ENCODE data around the gene CLIP1. TPM values are rescaled to one million over a fixed set of nuclear protein-coding genes. Genes with fewer than 3 reads are reported as not detected.
A peak's percentile ranks its signal among the peaks of the same experiment; 100 is the strongest.

CLIP1 gene
- polyA plus RNA-seq, 3 donors = 6.7 to 50.9 (median 12.9) TPM

DNA sequence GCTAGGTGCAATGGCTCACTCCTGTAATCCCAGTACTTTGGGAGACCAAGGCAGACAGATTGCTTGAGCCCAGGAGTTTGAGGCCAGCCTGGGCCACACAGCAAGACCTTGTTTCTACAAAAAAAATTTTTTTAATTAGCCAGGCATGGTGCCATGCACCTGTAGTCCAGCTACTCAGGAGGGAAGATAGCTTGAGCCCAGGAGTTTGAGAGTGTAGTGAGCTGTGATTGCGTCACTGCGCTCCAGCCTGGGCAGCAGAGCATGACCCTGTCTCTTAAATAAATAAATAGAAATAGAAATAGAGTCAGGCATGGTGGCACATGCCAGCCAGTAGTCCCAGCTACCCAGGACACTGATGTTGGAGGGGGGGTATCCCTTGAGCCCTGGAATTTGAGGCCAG is 36.7 kb upstream of the CLIP1 start:
- H3K27ac ChIP-seq (ENCODE audit: low read depth in 1 of 2, low read length in 2 of 2) = no peak overlapping the region
- no CpG with 5 or more reads among the region's 2 CpGs for WGBS (ENCODE audit: insufficient coverage)

GRCh38 chr12:122458105-122459035 is 35.9 kb upstream of the CLIP1 start:
- intact Hi-C loops (cut with micrococcal nuclease) = no loop called here
- peaks cover 0 to 4% (median 0%) of the 10 kb centered on the region in 7 donors for H3K9me3 Mint-ChIP-seq

More for the DNA sequence above, 36.7 kb upstream of the CLIP1 start:
- Histone ChIP-seq H2AFZ (ENCODE audit: insufficient read depth, low read depth, low read length, poor library complexity, severe bottlenecking) (no peak overlapping the region), H3K79me2 (ENCODE audit: insufficient read depth, low read length) (no peaks in the 10 kb centered on the region), H3K27me3 (ENCODE audit: control insufficient read depth in 2 of 2, insufficient read depth in 2 of 2, low read length in 2 of 2) (no peaks in the 10 kb centered on the region), H4K20me1 (ENCODE audit: insufficient read depth, low read length) (no peaks in the 10 kb centered on the region), H3K4me3 (replicated peaks in 1 of 3; ENCODE audit: low read depth in 2 of 3, low read length in 3 of 3) (no peak overlapping the region), H3K4me2 (replicated peaks; ENCODE audit: extremely low read depth, low read length, poor library complexity, severe bottlenecking) (no peak overlapping the region), H3K36me3 (replicated peaks in 1 of 2; ENCODE audit: control insufficient read depth in 1 of 2, insufficient read depth in 2 of 2, low read length in 2 of 2) (no peaks in the 10 kb centered on the region), H3K9ac (ENCODE audit: insufficient read depth, low read length, poor library complexity, severe bottlenecking) (no peak overlapping the region), H3K9me3 (replicated peaks in 1 of 2; ENCODE audit: control insufficient read depth in 1 of 2, insufficient read depth in 1 of 2, low read length in 2 of 2) (no peaks in the 10 kb centered on the region), H3K4me1 (ENCODE audit: control insufficient read depth in 1 of 2, insufficient read depth in 2 of 2, low read length in 2 of 2) (peaks cover 1 to 6% of the 10 kb centered on the region in 2 donors)
- no peaks in the 10 kb centered on the region for H3K9me3 Mint-ChIP-seq
- H3K4me1 Mint-ChIP-seq = peaks cover 9% of the 10 kb centered on the region
- no peak for TF ChIP-seq CTCF (IDR thresholded peaks at IDR 0.05)
- DNase-seq = no peak
- H3K36me3 Mint-ChIP-seq = no peaks in the 10 kb centered on the region
- intact Hi-C loops (cut with micrococcal nuclease) = no loop called here
- no peak overlapping the region for H3K27ac Mint-ChIP-seq
- H3K4me3 Mint-ChIP-seq = no peak overlapping the region
- peaks cover 2 to 5% (median 4%) of the 10 kb centered on the region in 3 donors for H3K27me3 Mint-ChIP-seq (ENCODE audit: low read depth in 3 of 3)

More at GRCh38 chr12:122458105-122459035, 35.9 kb upstream of the CLIP1 start:
- Histone ChIP-seq H3K4me3 (replicated peaks in 1 of 3; ENCODE audit: low read depth in 2 of 3, low read length in 3 of 3) (no peak overlapping the region), H3K27ac (ENCODE audit: low read depth in 1 of 2, low read length in 2 of 2) (no peak overlapping the region), H2AFZ (ENCODE audit: insufficient read depth, low read depth, low read length, poor library complexity, severe bottlenecking) (no peak overlapping the region), H3K79me2 (ENCODE audit: insufficient read depth, low read length) (no peaks in the 10 kb centered on the region), H3K27me3 (ENCODE audit: control insufficient read depth in 2 of 2, insufficient read depth in 2 of 2, low read length in 2 of 2) (no peaks in the 10 kb centered on the region), H3K4me2 (replicated peaks; ENCODE audit: extremely low read depth, low read length, poor library complexity, severe bottlenecking) (no peak overlapping the region), H3K4me1 (ENCODE audit: control insufficient read depth in 1 of 2, insufficient read depth in 2 of 2, low read length in 2 of 2) (peaks cover 10 to 12% of the 10 kb centered on the region in 2 donors), H4K20me1 (ENCODE audit: insufficient read depth, low read length) (no peaks in the 10 kb centered on the region), H3K9me3 (replicated peaks in 1 of 2; ENCODE audit: control insufficient read depth in 1 of 2, insufficient read depth in 1 of 2, low read length in 2 of 2) (no peaks in the 10 kb centered on the region), H3K36me3 (replicated peaks in 1 of 2; ENCODE audit: control insufficient read depth in 1 of 2, insufficient read depth in 2 of 2, low read length in 2 of 2) (no peaks in the 10 kb centered on the region), H3K9ac (ENCODE audit: insufficient read depth, low read length, poor library complexity, severe bottlenecking) (no peak overlapping the region)
- H3K4me3 Mint-ChIP-seq = peak overlapping the region in 1 of 2 donors; percentile 23
- H3K27me3 Mint-ChIP-seq (ENCODE audit: low read depth in 3 of 3) = peaks cover 2 to 5% (median 4%) of the 10 kb centered on the region in 3 donors
- peak overlapping the region in 3 of 7 donors; percentile 16 to 50 (median 41) for H3K27ac Mint-ChIP-seq
- 100% methylated on average over 3 of the region's 17 CpGs for WGBS (ENCODE audit: insufficient coverage)
- TF ChIP-seq CTCF (IDR thresholded peaks at IDR 0.05) = no peak
- peaks cover 16% of the 10 kb centered on the region for H3K4me1 Mint-ChIP-seq
- H3K36me3 Mint-ChIP-seq = no peaks in the 10 kb centered on the region
- DNase-seq = no peak
